GM18907 (cell line): Measurements from ENCODE around the gene IL17RD.

Source experiments
- ATAC-seq: cut with Tn5 transposase; IDR thresholded peaks from one replicate; pipeline ENCODE4 v1.9.1; 2021; ENCODE audit warnings: mild to moderate bottlenecking, moderate library complexity; ENCODE audit not compliant: unreplicated experiment

IL17RD gene

DNA sequence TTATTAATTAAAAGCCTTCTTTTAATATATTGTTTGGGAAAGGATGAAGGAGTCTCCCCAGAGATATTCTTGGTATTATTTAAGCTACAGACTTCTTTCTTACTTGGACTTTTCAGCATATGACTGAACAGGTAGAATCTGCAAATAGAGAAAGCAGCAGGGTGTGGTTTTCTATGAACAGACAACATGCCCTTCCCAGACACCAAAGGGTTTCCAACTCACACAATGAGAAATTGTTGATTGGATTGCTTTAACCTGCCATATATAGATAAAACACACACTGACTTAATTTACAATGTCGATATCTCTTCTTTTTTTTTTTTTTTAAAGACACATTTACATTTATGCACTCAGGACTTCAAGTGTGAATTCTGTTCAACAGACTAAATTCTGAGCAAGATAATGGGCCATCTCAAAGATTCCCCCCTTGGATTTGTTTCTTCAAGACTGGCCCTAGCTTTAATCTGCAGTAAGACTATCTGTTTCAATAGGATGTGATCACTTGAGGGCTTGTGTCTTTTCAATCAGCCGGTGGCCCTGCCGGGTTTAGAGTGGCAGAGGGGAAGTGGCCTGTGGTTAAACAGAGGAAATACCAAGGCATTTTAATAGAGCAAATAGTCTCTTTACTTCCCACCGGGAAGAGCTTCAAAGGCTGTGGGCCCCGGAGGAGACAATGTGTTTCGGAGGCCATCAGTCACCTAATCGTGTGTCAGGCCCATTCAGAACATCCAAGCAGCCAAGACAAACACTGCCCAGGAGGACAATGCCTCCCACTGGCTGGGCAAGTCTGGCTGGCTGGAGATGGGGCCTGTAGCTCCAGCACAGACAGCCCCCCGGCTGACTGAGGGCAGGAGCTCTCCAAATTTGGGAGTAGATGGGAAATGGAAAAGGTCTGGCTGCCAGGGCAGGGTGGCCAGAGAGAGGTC, 6.1 kb downstream of the IL17RD start:
- no peak for ATAC-seq

DNA sequence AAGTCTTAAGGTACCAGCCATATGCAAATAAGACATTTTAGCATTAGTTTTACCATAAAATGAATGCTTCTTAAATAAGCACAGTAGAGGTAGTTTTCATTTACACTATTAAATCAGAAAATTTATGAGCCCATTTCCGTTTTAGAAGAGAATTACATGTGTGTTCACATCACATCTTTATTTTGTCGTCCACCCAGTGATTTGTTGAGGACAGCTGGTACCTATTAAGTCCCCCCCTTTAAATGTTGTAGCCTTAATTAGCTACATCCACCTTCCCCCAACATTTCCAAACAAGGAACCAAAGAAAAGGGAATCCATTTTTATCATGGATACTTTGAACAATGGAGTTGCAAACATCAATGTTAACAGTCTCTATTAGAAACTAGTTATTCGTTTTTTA, 6.8 kb downstream of the IL17RD start:
- ATAC-seq, result no peak

DNA sequence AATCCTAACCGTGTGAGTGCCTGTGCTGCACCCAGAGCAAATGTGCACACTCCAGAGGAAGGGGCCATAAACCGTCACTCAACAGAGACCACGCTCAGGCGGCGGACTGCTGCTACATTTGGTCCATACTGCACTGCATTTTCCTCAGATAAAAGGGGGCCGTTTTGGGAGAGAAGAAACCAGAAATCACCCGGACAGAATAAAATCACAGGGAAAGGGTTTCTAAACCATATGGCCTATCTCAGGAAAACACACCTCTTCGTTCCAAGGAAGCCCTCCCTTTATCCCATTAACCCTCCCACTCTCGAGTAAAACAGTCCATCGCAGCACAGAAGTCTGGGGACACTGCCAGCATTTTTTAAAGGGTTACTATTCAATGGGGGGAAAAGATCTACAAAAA, 7.6 kb downstream of the IL17RD start:
- no peak for ATAC-seq

DNA sequence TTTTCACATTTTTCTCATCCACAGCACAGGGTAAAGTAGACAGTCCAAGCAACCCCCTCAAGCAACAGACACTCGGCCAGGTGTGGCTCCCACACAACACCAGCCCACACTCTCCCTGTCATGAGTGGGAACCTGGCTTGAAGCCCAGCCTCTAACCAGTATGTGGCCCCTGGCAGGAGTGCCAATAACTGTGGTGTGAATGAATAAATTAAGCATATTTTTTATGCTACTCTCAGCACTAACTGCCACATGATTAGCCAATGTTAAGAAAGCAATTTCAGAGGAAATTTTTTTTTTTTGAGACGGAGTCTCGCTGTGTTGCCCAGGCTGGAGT, 9.9 kb downstream of the IL17RD start:
- no peak for ATAC-seq

DNA sequence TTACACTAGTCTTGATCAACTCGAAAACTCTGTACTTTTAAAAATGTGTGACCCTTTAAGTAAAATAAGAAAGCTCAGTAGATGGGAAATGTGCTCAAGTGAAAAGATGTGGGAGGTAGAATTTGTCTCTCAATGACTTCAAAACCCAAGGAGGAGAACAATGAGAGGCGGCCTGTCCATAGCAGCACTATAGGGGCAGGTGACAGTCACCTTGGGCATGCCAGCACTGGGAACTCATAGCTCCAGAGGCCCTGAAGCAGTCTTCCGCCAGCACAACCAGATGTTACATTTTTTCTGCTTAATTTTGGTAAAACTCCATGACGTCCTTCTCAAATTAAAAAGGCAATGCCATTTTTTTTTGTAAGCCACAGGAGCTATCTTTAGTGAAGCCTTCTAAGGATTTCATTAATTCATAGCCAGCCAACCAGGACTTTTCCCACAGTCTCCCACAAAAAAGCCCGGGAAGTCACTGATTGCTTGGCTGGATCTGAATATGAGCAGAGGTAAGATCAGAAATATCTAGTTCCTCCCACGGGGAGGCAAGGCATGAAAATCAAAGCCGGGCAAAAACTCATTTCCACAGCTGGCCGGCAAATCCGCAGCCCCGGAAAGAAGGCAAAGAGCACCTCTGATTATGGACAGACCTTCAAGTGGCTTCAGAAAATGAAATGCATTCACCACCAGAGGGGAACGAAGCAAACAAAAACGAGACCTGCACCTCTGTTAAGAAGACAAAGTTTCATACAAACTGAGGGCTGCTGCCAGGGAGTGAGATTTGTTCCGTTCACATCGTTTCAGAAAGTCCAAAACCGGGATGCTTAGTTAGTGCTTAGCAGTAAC, 10.5 kb downstream of the IL17RD start:
- no peak for ATAC-seq

DNA sequence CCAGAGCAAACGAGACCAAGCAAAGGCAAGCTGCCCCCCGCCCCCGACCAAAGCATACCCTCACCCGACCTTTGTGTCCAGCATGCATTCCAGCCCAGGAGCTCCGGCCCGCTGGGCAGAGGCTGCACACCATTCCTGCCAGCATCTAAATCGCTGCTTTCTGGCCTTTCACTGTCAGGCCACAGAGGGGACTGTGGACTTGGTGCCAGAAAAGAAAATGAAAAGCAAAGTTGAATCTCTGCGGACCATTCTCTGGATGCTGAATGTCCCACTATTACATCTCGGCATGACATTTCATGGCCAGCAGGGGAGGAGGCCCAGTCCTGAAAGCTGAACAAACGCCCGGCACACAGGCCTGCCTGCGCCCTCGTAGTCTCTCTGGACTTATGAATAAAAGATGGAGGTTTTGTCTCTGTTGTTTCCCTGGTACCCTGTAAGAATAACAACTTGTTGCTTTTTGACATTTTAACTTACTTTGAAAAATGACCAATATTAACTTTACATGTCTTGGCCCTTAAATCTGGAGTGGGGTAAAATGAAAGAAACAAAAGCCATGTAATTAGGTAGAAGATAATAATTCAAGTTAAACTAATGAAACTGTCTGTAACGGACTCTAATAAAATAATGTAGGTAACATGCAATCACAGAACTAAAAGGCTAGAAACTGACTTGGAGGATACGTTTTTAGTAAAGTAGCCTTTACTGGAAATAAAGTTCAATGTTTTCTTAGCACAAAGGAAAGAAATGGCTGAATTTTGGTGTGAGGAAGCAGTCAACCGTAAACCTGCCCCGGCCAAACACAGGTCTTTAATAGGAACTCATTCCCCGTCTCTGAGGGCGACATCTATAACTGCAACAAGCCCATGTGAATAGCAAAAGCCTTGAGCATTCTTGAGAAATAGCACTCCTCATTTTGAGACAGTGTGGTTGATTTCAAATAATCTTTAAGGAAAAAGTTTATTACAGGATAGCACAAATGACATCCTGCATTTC, 12.7 kb downstream of the IL17RD start:
- ATAC-seq, result no peak

DNA sequence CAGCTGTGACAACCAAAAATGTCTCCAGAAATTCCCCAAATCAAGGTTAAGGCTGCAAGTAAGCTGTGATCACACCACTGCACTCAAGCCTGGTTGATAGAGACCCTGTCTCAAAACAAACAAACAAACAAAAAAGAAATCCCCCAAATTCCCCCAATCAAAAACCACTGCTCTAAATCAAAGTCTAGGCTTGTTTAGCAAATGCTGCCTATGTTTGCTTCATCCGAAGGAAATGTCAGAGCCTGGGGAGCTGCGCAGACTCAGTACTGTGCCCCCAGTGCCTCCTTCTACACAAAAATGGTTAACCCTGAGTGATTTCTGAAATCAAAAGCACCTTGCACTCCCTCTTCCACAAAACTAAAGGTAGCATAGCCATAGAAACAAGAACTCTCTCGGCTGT, 13.4 kb downstream of the IL17RD start:
- ATAC-seq, result no peak

DNA sequence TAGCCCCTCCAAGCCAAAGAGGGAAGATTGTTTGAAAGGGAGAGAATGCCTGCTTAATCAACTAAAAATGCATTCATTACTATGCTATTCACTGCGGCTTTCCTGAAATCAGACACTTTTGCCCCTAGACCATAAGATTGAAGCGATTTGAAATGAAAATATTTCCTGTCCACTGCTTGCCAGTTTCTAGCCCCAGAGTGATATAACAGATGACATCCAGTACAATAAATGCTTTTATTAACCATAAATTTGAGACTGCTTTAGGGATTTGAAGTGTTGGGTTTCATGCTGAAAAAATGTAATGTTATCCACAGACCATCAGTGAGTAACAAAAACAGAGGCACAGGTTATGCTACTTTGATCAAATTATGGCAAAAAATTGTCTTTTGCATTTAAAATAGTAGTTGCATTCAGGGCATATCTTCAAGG, 14.1 kb downstream of the IL17RD start:
- ATAC-seq, result no peak

DNA sequence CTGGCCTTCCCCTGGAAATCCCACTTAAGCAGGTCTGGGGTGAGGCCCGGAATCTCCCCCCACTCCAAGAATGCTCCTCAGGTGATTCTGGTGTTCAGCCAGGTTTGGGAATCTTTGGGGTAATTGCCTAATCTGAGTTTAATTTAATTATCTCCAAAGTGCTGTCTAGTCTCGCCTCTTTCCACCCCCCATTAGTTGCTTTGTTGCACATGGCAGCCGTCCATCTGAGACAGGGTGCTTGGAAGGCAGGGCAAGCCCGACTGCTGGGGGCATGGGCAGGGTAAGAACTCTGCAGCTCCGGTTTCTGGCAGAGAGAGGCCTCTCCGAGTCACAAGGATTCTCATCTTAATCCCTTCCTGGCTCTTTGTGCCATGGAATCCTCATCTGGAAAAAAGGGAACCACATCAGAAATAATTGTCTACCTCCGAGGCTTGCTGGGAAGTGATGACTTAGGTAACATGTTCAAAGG, 15.0 kb downstream of the IL17RD start:
- no peak for ATAC-seq

DNA sequence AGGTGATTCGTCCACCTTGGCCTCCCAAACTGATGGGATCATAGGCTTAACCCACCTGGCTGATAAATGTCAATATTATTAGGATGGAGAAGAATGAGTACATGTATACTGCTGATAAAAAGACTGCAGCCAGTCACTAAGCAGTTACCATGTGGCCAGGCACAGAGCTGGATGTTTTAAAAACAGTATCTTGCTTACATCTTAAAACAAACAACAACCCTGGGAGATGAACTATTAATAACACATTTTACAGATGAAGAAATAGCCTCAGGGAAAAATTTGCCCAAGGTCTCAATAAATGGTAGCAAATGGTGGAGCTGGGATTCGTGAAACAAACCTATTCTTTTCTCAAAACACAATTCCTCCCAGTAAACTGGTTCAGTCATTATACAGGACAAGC, 18.1 kb downstream of the IL17RD start:
- ATAC-seq, result no peak

DNA sequence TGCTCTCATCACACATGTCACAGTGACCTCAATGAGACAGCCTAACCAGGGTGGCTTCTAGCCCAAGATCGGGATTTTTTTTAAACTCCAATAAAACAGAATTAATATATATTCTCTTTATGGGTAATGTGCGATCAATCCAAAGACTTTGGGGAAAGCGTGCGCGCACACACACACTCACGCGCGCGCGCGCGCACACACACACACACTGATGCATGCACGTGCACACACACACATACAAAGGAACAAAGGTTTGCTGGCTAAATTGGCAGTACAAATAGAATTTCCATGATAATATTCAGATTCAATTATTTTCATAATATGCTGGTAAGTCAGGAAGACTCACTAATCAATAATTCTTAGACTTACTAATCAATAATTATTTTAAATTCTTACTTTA, 19.3 kb downstream of the IL17RD start:
- no peak for ATAC-seq

DNA sequence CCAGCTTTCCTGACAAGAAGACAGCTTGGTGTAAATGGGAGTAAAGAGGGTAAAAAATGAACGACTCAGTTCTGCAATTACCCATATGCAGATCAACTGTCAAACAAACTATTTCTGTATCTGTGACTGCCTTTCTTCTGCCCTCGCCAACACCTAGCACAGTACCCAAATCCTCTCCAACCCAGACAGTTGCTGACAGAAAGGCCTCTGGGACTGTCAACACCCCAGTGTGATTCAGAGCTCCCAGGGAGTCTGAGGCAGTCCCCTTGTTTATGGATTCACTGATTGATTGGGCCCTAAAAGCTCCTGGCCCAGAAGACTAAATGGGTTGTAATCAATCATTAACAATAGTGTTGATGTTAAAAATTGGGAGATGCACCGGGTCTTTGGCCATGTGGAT, 20.2 kb downstream of the IL17RD start:
- ATAC-seq, result no peak

DNA sequence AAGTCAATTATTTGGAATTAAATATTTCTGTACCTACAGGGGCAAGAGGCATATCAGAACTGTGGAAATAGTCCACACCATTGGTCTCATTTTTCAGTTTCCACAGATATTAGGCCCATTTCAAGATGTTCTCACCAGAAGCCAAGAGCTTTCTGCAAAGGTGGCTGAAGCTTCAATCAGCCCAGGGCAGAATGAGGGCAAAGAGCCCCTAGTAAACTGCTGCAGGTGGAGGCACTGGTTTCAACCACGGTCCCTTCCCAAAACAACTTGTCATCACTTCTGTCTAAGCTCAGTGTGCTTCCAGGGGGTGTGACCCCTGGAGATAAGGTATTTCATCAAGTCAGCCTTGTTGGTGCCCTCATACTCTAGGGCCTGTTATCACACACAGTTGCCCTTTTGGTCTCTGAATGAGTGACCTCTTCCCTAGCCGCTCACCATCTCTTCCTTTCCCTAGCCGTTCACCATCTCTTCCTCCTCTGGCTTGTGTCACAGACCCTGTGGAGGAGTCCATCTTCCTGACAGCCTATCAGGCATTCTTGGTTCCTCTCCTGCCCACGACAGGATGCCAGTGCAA, 21.2 kb downstream of the IL17RD start:
- no peak for ATAC-seq

DNA sequence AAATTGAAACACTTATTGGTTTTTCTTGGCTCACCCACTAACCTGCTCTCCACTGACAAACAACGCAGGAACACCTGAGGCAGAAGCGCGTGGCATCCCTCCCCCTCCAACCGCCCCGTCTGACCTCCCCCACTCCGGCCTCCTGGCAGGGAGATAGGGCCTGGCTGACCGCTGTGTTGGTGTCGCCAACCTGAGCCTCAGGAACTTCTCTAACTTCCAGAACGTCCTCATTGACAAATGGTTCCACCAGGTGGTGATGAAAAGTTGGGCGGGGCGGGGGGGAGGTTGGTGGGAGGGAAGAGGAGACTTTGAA, 22.8 kb downstream of the IL17RD start:
- ATAC-seq, result no peak

DNA sequence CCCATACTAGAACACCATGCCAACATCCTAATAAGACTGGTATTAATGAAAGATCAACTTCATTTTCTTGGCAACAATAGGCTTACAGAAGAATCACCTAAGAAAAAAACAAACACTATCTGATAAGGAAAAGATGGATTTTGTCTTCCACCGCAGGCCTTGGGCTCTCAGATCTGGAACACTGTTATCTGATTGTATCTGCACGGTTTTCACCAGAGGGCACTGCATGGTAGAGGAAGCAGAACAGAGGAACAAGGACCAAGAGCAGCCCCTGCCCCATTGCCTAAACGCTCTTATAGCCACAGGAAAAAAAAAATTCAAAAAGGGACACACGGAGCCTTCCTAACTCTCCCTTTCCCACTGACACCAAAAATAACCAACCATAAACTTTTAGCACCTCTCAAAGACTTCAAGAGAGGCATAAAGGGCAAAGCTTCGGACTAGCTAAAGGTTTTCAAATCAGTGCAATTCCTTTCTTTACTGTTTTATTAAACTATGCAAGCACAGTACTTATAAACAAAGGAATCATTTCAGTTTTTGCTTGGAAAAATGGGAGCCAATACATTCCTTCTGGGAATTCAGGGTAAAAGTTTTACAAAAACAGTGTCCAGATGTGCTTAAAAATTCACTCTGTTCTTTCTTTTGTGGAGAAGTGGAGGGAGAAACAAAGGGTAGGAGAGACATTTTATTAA, 23.3 kb downstream of the IL17RD start:
- no peak for ATAC-seq

DNA sequence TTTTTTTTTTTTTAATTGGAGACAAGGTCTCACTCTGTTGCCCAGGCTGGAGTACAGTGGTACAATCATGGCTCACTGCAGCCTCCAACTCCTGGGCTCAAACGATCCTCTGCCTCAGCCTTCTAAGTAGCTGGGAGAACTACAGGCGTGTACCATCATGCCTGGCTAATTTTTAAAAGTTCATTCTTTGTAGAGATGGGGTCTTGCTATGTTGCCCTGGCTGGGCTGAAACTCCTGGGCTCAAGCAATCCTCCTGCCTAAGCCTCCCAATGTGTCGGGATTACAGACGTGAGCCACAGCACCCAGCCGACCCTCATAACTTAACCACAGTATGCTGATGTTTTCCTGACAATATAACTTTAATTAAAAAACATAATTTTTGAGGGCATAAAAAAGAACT, 24.3 kb downstream of the IL17RD start:
- ATAC-seq, result no peak

DNA sequence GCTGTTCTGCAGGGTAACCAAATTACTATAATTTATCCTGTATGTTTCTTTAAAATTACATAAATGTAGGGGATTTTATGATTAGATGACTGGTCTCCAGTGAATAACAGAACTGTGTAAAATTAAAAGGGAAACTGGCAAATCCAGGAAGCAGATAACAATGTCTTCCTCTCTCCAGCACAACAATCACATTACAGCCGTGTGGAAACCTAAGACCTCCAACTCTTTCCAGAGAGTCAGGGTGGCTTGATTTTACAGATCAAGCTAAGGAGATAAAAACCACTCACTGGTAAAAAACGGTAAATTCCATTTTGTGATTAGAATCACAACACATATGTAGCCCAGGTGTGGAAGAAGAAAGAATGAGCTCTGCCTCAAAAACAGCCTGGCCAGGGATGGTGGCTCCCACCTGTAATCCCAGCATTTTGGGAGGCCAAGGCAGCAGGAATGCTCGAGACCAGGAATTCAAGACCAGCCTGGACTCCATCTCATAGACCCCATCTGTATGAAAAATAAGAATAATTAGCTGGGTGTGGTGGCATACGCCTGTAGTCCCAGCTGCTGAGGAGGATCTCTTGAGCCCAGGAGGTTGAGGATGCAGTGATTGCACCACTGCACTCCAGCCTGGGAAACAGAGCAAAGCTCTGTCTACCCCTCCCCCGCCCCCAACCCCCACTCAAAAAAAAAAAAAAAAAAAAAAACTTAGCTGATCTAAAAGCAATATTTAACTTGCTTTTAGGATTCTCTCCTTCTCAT, 29.0 kb downstream of the IL17RD start:
- no peak for ATAC-seq

DNA sequence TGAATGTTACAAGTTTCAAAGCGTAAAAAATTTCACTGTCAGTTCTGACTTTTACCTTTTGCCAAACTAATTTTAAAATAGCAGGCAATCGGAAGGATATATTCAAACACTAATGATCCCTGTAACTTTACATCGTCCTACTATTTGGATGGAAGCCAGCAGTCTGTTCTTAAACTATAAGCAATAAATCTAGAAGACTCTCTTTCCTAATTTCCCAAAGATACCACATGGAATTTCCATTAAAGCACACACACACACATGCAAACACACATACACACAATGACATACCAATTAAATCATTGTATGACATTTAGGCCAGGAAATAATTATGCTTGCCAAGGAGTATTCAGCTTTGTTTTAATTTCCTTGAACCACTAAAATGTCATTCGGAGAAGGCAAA, 32.0 kb downstream of the IL17RD start:
- no peak for ATAC-seq

DNA sequence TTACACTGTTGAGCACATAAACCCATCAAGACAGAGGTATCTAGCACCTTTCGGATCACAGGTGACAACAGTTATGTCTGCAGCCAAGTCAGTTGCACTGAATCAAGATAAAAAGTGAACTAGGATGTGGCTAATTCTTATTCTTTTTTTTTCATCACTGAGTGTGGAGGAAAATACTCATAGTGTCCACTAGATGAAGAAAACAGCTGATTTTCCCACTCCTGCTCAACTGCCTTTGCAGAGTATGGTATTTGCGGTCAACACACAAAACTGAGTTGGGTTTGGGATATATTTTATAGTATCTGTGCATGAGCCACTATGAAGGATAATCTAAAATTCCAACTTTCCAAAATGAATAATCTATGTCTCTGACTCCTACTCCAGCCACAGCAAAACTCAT, 32.5 kb downstream of the IL17RD start:
- no peak for ATAC-seq
